Smooth muscle cell (in vitro differentiated cells): ENCODE data around the gene UCN3. TPM values are rescaled to one million over a fixed set of nuclear protein-coding genes. Genes with fewer than 3 reads are reported as not detected.
"Not testable (repeated sequence)": the region's sequence is repeated elsewhere in the genome, so short reads cannot be mapped to it uniquely, and the experiment has no call there.

Source experiments
- DNase-seq: peaks from one replicate; lab custom pipeline; 2025; ENCODE audit not compliant: unreplicated experiment; lab: John Stamatoyannopoulos, UW
- H2AFZ ChIP-seq: fragments of 200-600 bp; sonication (generic); 2 replicates; pipeline ENCODE4 v1.6.0; 2016; ENCODE audit warnings: antibody characterized with exemption, low read depth, mild to moderate bottlenecking
- H3F3A ChIP-seq: fragments of 200-600 bp; sonication (generic); 2 replicates; pipeline ENCODE4 v1.6.0; 2017; ENCODE audit warnings: antibody characterized with exemption, low read depth
- H3K27ac ChIP-seq: fragments of 200-600 bp; sonication (generic); 2 replicates; pipeline ENCODE4 v1.5.1; 2016; ENCODE audit warnings: low read depth, mild to moderate bottlenecking
- H3K27me3 ChIP-seq: fragments of 200-600 bp; sonication (generic); 2 replicates; pipeline ENCODE4 v1.6.1; 2016; ENCODE audit warnings: low read depth, mild to moderate bottlenecking
- H3K36me3 ChIP-seq: fragments of 200-600 bp; sonication (generic); 2 replicates; pipeline ENCODE4 v1.5.1; 2016; ENCODE audit warnings: low read depth
- H3K4me1 ChIP-seq: fragments of 200-600 bp; sonication (generic); 2 replicates; pipeline ENCODE4 v1.5.1; 2016; ENCODE audit warnings: low read depth
- H3K4me2 ChIP-seq: fragments of 200-600 bp; sonication (generic); 2 replicates; pipeline ENCODE4 v1.6.0; 2016; ENCODE audit warnings: mild to moderate bottlenecking
- H3K4me3 ChIP-seq: fragments of 200-600 bp; sonication (generic); 2 replicates; pipeline ENCODE4 v1.5.1; 2016; ENCODE audit warnings: mild to moderate bottlenecking
- H3K79me2 ChIP-seq: fragments of 200-600 bp; sonication (generic); 2 replicates; pipeline ENCODE4 v1.6.0; 2016; ENCODE audit warnings: low read depth, mild to moderate bottlenecking
- H3K9ac ChIP-seq: fragments of 200-600 bp; sonication (generic); 2 replicates; pipeline ENCODE4 v1.6.0; 2016; ENCODE audit warnings: low read depth
- H3K9me3 ChIP-seq: fragments of 200-600 bp; sonication (generic); replicated peaks from 2 replicates; pipeline ENCODE4 v1.5.1; 2016; ENCODE audit warnings: low read depth
- H4K20me1 ChIP-seq: fragments of 200-600 bp; sonication (generic); 2 replicates; pipeline ENCODE4 v1.6.0; 2016; ENCODE audit warnings: low read depth
- WGBS: methylation state at CpG from one replicate; pipeline ENCODE4 v1.1.7; 2016; ENCODE audit warnings: low lambda C conversion rate; 5-methylcytosine and 5-hydroxymethylcytosine counted together
- polyA plus RNA-seq: library from polyadenylated mRNA; unstranded; fragments of >200 nt; fragmentation: Nextera tagmentation; extraction: Ambion mirVana; gene quantifications from 2 replicates; pipeline ENCODE4 v1.2.1, GENCODE V29; 2016
- total RNA-seq: library from RNA; depleted of rRNA; stranded (reverse); fragments of >200 nt; gene quantifications from 2 replicates; pipeline ENCODE4 v1.2.3, GENCODE V29; 2014
- TF ChIP-seq, protein P1 (sequence below): fragments of 200-600 bp; sonication (generic); IDR thresholded peaks from 2 replicates; pipeline ENCODE4 v1.5.1; 2017; ENCODE audit warnings: borderline replicate concordance, mild to moderate bottlenecking, antibody characterized with exemption; ENCODE audit not compliant: insufficient read depth, poor library complexity, severe bottlenecking

Gene UCN3
- total and polyA plus RNA-seq, 2 experiments from 2014 or later: not detected

GRCh38 chr10:5373891-5374611 is 9.3 kb downstream of the UCN3 start:
- Histone ChIP-seq H3K79me2 (no peaks in the 10 kb centered on the region), H3K27me3 (no peaks in the 10 kb centered on the region), H3K36me3 (no peaks in the 10 kb centered on the region), H3K4me1 (no peaks in the 10 kb centered on the region), H3K4me3 (no peak overlapping the region), H2AFZ (no peak overlapping the region), H3F3A (peaks cover 9% of the 10 kb centered on the region), H3K9me3 (no peaks in the 10 kb centered on the region), H4K20me1 (no peaks in the 10 kb centered on the region), H3K4me2 (no peak overlapping the region), H3K27ac (no peak overlapping the region), H3K9ac (no peak overlapping the region)
- TF ChIP-seq, protein P1, sequence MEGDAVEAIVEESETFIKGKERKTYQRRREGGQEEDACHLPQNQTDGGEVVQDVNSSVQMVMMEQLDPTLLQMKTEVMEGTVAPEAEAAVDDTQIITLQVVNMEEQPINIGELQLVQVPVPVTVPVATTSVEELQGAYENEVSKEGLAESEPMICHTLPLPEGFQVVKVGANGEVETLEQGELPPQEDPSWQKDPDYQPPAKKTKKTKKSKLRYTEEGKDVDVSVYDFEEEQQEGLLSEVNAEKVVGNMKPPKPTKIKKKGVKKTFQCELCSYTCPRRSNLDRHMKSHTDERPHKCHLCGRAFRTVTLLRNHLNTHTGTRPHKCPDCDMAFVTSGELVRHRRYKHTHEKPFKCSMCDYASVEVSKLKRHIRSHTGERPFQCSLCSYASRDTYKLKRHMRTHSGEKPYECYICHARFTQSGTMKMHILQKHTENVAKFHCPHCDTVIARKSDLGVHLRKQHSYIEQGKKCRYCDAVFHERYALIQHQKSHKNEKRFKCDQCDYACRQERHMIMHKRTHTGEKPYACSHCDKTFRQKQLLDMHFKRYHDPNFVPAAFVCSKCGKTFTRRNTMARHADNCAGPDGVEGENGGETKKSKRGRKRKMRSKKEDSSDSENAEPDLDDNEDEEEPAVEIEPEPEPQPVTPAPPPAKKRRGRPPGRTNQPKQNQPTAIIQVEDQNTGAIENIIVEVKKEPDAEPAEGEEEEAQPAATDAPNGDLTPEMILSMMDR: no peak
- no peak for DNase-seq
- 93% methylated on average over 17 of the region's 22 CpGs for WGBS

DNA sequence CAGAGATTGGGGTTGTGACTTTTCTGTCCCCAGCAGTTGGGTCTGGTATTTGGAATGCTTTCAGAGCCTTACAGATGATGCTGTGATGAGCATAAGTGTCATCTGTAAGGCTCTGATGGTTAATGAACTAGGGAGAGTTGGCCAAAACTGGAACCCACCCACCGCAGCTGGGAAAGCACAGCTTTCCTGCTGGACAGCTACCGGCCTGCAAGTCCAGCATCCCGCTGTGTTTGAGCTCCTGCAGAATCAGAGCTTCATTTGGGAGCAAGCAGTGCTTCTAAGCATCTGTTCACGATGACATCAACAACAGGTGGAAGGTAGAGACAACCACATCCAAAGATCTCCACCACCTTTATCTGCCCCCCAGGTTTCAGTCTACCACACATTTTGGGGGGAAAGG is 11.7 kb downstream of the UCN3 start:
- H3K27ac ChIP-seq: no peak overlapping the region
- TF ChIP-seq, protein P1: no peak

GRCh38 chr10:5379202-5379601 is 14.4 kb downstream of the UCN3 start:
- H3K4me3 ChIP-seq, H3K4me1 ChIP-seq, H2AFZ ChIP-seq, H3K36me3 ChIP-seq, H4K20me1 ChIP-seq, H3K27ac ChIP-seq, DNase-seq, H3K9ac ChIP-seq, H3F3A ChIP-seq, H3K79me2 ChIP-seq, H3K4me2 ChIP-seq, H3K9me3 ChIP-seq, H3K27me3 ChIP-seq: not testable (repeated sequence)
- WGBS: 94% methylated on average over 5 of the region's 5 CpGs

More for the DNA sequence above, 11.7 kb downstream of the UCN3 start:
- Histone ChIP-seq H3K4me2 (no peak overlapping the region), H3K9me3 (no peaks in the 10 kb centered on the region), H3K36me3 (no peaks in the 10 kb centered on the region), H3K4me3 (no peak overlapping the region), H2AFZ (no peak overlapping the region), H4K20me1 (no peaks in the 10 kb centered on the region), H3K4me1 (no peaks in the 10 kb centered on the region), H3K9ac (no peak overlapping the region), H3K27me3 (no peaks in the 10 kb centered on the region), H3F3A (no peaks in the 10 kb centered on the region), H3K79me2 (no peaks in the 10 kb centered on the region)
- no peak for DNase-seq
- whole genome bisulfite sequencing: 73% methylated on average over 4 of the region's 4 CpGs

GRCh38 chr10:5380395-5380794 is 15.6 kb downstream of the UCN3 start:
- not testable (repeated sequence) for H3K4me1 ChIP-seq, H3K9me3 ChIP-seq, H3K4me2 ChIP-seq, DNase-seq, H3K36me3 ChIP-seq, H3F3A ChIP-seq, H3K27me3 ChIP-seq, H3K9ac ChIP-seq, H2AFZ ChIP-seq, H3K79me2 ChIP-seq, H4K20me1 ChIP-seq, H3K27ac ChIP-seq, H3K4me3 ChIP-seq
- WGBS: 96% methylated on average over 11 of the region's 12 CpGs

GRCh38 chr10:5381187-5381586 is 16.4 kb downstream of the UCN3 start:
- no peak overlapping the region for H3K9ac ChIP-seq
- no CpG with 5 or more reads among the region's 2 CpGs for WGBS
- no peak overlapping the region for H3K4me2 ChIP-seq
- H3K27ac ChIP-seq: no peak overlapping the region
- H3K4me3 ChIP-seq: no peak overlapping the region
- no peaks in the 10 kb centered on the region for H3K79me2 ChIP-seq
- H2AFZ ChIP-seq: no peak overlapping the region
- no peaks in the 10 kb centered on the region for H3K9me3 ChIP-seq
- H3F3A ChIP-seq: no peaks in the 10 kb centered on the region
- H3K4me1 ChIP-seq: no peaks in the 10 kb centered on the region
- TF ChIP-seq, protein P1: no peak
- H4K20me1 ChIP-seq: no peaks in the 10 kb centered on the region
- H3K27me3 ChIP-seq: no peaks in the 10 kb centered on the region
- H3K36me3 ChIP-seq: no peaks in the 10 kb centered on the region
- DNase-seq: no peak
